Ectodermal cell (in vitro differentiated cells): ENCODE measurements around the gene TREM1.

ENCODE experiments used
- H3K27ac ChIP-seq: 2 replicates; pipeline ENCODE4 v1.7.0; 2013; ENCODE audit warnings: mild to moderate bottlenecking, low read depth, low read length; ENCODE audit not compliant: insufficient read depth, poor library complexity, severe bottlenecking
- H3K27me3 ChIP-seq: 2 replicates; pipeline ENCODE4 v1.7.0; 2013; ENCODE audit warnings: mild to moderate bottlenecking, low read length; ENCODE audit not compliant: insufficient read depth, control insufficient read depth, poor library complexity, severe bottlenecking
- H3K36me3 ChIP-seq: one replicate; pipeline ENCODE4 v1.7.0; 2013; ENCODE audit warnings: low read length; ENCODE audit not compliant: control insufficient read depth, insufficient read depth
- H3K4me1 ChIP-seq: one replicate; pipeline ENCODE4 v1.7.0; 2013; ENCODE audit warnings: low read length; ENCODE audit not compliant: control insufficient read depth, insufficient read depth
- H3K4me3 ChIP-seq: 2 replicates; pipeline ENCODE4 v1.7.0; 2013; ENCODE audit warnings: low read depth, low read length, control low read depth; ENCODE audit not compliant: insufficient read depth
- H3K9me3 ChIP-seq: 2 replicates; pipeline ENCODE4 v1.7.0; 2013; ENCODE audit warnings: mild to moderate bottlenecking, low read length, moderate library complexity; ENCODE audit not compliant: control insufficient read depth
- whole genome bisulfite sequencing, 2 experiments: methylation state at CpG; one replicate each; pipeline ENCODE4 v1.1.7; 2013; ENCODE audit warnings: missing lambda C conversion rate in 2 of 2; 5-methylcytosine and 5-hydroxymethylcytosine counted together

Gene TREM1

GRCh38 chr6:41263267-41263666, 23.2 kb downstream of the TREM1 start:
- Histone ChIP-seq H3K27ac (no peak overlapping the region), H3K36me3 (no peaks in the 10 kb centered on the region), H3K9me3 (no peaks in the 10 kb centered on the region), H3K4me1 (peaks cover under 1% of the 10 kb centered on the region), H3K27me3 (no peaks in the 10 kb centered on the region), H3K4me3 (no peak overlapping the region)
- no CpG with 5 or more reads among the region's 1 CpG for WGBS, 2 experiments

DNA sequence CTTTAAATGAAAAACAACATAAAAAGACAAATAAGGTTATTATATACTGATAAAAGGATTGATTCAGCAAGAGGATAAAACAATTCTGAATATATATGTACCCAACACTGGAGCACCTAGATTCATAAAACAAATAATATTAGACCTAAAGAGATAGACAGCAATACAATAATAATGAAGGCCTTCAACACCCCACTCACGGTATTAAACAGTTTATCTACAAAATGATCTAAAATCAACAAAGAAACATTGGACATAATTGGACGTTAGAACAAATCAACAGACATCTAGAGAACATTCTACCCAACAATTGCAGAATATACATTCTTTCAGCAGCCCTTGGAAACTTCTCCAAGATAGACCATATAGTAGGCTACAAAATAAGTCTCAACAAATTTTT, 24.1 kb downstream of the TREM1 start:
- Histone ChIP-seq H3K27me3 (no peaks in the 10 kb centered on the region), H3K4me1 (peaks cover 7% of the 10 kb centered on the region), H3K9me3 (no peaks in the 10 kb centered on the region), H3K36me3 (no peaks in the 10 kb centered on the region), H3K4me3 (no peak overlapping the region), H3K27ac (no peak overlapping the region)
- WGBS, 2 experiments = 85 to 91% methylated on average over 2 of the region's 2 CpGs

- Histone ChIP-seq H3K4me1 (peaks cover 7% of the 10 kb centered on the region), H3K9me3 (no peaks in the 10 kb centered on the region)
These were observed 28.3 kb downstream of the TREM1 start for GRCh38 chr6:41258196-41258493.

DNA sequence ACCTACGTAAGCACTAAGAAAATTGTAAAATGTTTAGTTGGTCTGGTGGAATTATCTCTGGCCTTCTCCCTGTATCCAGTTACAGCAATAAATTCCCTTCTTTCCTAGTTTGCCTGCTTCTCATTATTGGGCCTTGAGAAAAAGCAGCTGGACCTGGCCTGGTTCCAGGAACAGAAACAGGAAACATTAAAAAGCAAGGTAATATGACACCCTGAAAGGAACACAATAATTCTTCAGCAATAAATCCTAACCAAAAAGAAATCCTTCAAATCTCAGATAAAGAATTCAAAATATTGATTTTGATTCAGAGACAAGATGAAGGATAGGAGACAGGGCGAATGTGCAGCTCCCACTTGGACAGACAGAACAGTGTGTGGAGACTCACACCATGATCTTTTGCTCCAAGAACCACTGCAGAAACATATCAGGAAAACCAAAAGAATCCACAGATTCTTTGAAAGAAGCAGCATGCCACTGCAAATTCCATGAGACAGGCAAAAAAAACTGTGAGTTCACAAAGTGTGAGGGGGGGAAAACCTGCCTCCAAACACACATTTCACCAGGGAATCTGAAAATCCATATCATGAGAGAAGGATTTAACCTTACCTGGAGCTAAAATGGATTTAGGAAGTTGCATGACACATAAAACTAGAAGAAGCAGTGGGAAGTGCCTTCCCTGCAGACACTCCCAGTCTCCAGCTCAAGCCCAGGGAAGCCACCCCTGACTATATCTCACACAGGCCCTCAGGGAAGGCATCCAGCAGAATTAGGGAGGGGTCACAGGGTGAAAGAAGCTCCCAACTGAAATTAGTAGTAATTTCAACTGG, 28.9 kb downstream of the TREM1 start:
- H3K4me3 ChIP-seq = no peak overlapping the region
- H3K27me3 ChIP-seq = no peaks in the 10 kb centered on the region
- peaks cover 7% of the 10 kb centered on the region for H3K4me1 ChIP-seq
- no peaks in the 10 kb centered on the region for H3K36me3 ChIP-seq
- H3K9me3 ChIP-seq = no peaks in the 10 kb centered on the region
- H3K27ac ChIP-seq = no peak overlapping the region
- WGBS, 2 experiments = 98 to 100% methylated on average over 1 to 2 of the region's 2 CpGs

More at GRCh38 chr6:41258196-41258493, 28.3 kb downstream of the TREM1 start:
- Histone ChIP-seq H3K36me3 (no peaks in the 10 kb centered on the region), H3K27ac (no peak overlapping the region), H3K4me3 (no peak overlapping the region), H3K27me3 (no peaks in the 10 kb centered on the region)
- 85 to 93% methylated on average over 1 of the region's 1 CpG for WGBS, 2 experiments

- Histone ChIP-seq H3K4me3 (no peak overlapping the region), H3K4me1 (peaks cover 7% of the 10 kb centered on the region), H3K27me3 (no peaks in the 10 kb centered on the region), H3K27ac (no peak overlapping the region), H3K36me3 (no peaks in the 10 kb centered on the region), H3K9me3 (no peaks in the 10 kb centered on the region)
- WGBS, 2 experiments = 83 to 92% methylated on average over 1 of the region's 1 CpG
These were observed 30.1 kb downstream of the TREM1 start for GRCh38 chr6:41256383-41256782.

GRCh38 chr6:41255638-41256246, 30.7 kb downstream of the TREM1 start:
- WGBS, 2 experiments = 87 to 89% methylated on average over 5 of the region's 5 CpGs
- H3K4me3 ChIP-seq = no peak overlapping the region

DNA sequence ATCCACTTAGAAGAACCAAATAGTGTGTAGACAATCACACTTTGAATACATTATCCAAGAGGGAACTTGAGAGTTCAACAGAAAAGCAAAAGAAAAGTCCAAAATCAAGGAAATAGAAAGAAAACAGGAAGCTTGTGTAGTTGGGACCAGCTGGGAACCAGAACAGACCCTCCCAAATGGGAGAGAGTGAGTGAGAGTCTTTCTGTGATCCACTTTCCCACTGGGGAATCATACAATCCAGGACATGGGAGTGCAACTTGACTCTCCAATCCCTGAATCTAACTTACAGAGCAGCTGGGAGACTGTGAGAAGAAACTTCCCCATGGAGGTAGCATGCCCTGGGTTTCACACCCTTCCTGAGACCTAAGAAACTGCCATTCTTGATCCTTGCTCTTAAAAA, 31.4 kb downstream of the TREM1 start:
- Histone ChIP-seq H3K36me3 (no peaks in the 10 kb centered on the region), H3K27ac (no peak overlapping the region), H3K4me1 (peaks cover 7% of the 10 kb centered on the region), H3K9me3 (no peaks in the 10 kb centered on the region), H3K4me3 (no peak overlapping the region), H3K27me3 (no peaks in the 10 kb centered on the region)

More at GRCh38 chr6:41255638-41256246, 30.7 kb downstream of the TREM1 start:
- Histone ChIP-seq H3K4me1 (peaks cover 7% of the 10 kb centered on the region), H3K27me3 (no peaks in the 10 kb centered on the region), H3K27ac (no peak overlapping the region), H3K36me3 (no peaks in the 10 kb centered on the region), H3K9me3 (no peaks in the 10 kb centered on the region)

DNA sequence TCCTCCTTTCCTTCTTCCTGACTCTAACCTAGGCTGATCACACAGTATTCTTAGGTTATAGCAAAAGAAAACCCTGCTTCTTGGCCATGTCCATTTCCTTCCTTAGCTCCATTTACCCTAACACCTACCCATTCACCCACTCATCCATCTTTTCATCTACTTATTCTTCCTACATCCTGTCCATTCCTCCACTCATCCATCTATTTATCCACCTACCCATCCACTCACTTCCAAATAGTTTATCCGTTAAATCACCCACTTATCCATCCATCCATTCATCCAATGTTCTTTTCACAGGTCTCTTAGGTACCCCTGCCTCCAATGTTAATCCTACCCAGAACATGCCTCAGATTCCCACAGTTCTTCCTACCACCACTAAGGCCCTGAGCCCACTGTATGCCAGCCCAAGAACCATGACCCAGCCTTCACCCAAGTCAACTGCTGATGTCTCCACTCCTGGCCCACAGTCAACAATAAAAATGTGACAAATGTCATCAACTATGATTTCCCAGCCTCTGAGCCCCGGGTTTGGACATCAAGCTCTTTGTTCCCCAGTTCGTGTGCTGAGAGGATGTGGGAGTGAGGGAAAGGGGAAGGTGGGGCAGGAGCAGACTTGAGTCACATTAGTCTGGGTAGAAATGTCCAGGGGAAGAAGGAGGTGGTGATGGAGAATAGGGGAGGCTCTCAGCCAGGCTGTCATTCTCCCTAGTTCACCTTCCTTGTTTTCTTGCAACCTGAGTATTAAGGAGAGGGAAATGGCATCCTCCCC, 33.9 kb downstream of the TREM1 start:
- H3K27me3 ChIP-seq = no peaks in the 10 kb centered on the region
- H3K36me3 ChIP-seq = no peaks in the 10 kb centered on the region
- WGBS, 2 experiments = 74 to 75% methylated on average over 3 of the region's 3 CpGs
- no peaks in the 10 kb centered on the region for H3K4me1 ChIP-seq
- no peaks in the 10 kb centered on the region for H3K9me3 ChIP-seq
- no peak overlapping the region for H3K27ac ChIP-seq
- no peak overlapping the region for H3K4me3 ChIP-seq

DNA sequence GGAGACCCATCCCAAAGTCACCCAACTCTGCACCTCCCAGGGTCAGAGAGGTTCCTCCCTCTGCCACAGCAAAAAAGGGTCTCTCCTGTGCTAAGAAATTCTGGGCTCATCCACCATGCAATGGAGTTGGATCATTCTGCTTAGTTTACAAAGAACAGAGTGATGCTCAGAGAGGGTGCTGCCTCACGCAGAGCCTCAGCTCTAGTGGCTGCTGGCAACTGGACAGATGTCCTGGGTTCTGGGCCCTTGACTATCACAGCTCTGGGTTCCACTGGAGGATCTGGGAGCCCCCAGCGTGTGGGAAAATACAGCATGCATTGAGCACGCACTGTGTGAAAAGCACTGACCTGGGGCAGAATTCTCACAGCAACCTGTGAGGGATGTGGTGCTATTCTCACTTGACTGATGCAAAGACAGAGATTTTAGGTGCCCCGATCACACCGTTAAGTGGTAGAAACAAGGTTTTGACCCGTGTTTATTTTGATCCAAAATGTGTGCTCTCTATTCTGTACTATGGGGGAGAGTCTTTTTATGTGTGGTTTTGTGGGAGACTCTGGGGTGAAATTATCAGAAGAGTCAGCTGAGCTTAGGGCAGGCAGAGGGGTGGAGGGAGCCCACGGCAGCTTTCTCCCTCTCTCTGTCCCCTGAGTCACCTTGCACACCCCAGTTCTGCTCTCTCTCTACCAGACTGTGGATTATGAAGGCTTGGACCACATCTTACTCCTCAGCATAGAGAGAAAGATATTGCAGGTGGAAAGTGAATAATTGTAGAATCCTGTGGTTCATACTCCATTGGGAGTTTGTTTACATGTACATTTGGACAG, 38.4 kb downstream of the TREM1 start:
- Histone ChIP-seq H3K27me3 (no peaks in the 10 kb centered on the region), H3K36me3 (no peaks in the 10 kb centered on the region), H3K4me1 (no peaks in the 10 kb centered on the region), H3K4me3 (no peak overlapping the region), H3K9me3 (no peaks in the 10 kb centered on the region), H3K27ac (no peak overlapping the region)
- 88 to 90% methylated on average over 7 of the region's 7 CpGs for WGBS, 2 experiments
